DOHH2 (cell line): ENCODE data around the gene PIGM.

ENCODE experiments used
- H3F3A ChIP-seq: fragments of 200-600 bp; sonication (generic), shearing (Covaris generic); 2 replicates; pipeline ENCODE4 v1.6.0; 2016; ENCODE audit warnings: antibody characterized with exemption, mild to moderate bottlenecking; ENCODE audit not compliant: control insufficient read depth, insufficient read depth
- H3K27ac ChIP-seq: fragments of 200-600 bp; sonication (generic); 2 replicates; pipeline ENCODE4 v1.5.1; 2014; ENCODE audit warnings: low read depth, mild to moderate bottlenecking, low read length, moderate library complexity
- H3K27me3 ChIP-seq: fragments of 200-600 bp; sonication (generic); 2 replicates; pipeline ENCODE4 v1.6.1; 2014; ENCODE audit warnings: mild to moderate bottlenecking, low read length, mixed read lengths; ENCODE audit not compliant: control insufficient read depth
- H3K36me3 ChIP-seq: fragments of 200-600 bp; sonication (generic); 2 replicates; pipeline ENCODE4 v1.6.1; 2014; ENCODE audit warnings: mild to moderate bottlenecking, low read length, moderate library complexity, mixed read lengths; ENCODE audit not compliant: control insufficient read depth
- H3K4me1 ChIP-seq: fragments of 200-600 bp; sonication (generic); 2 replicates; pipeline ENCODE4 v1.6.1; 2014; ENCODE audit warnings: mild to moderate bottlenecking, low read length, mixed read lengths; ENCODE audit not compliant: control insufficient read depth
- H3K4me2 ChIP-seq: fragments of 200-600 bp; sonication (generic); 2 replicates; pipeline ENCODE4 v1.6.0; 2014; ENCODE audit warnings: mild to moderate bottlenecking, low read length, moderate library complexity
- H3K4me3 ChIP-seq: fragments of 200-600 bp; sonication (generic); 2 replicates; pipeline ENCODE4 v1.5.1; 2014; ENCODE audit warnings: mild to moderate bottlenecking, low read length, mixed read lengths
- H3K79me2 ChIP-seq: fragments of 200-600 bp; sonication (generic); 2 replicates; pipeline ENCODE4 v1.6.1; 2014; ENCODE audit warnings: mild to moderate bottlenecking, low read length, mixed read lengths; ENCODE audit not compliant: control insufficient read depth
- H3K9me2 ChIP-seq: fragments of 200-600 bp; sonication (generic); replicated peaks from 2 replicates; pipeline ENCODE4 v1.6.1; 2014; ENCODE audit warnings: mild to moderate bottlenecking, low read length, mixed read lengths; ENCODE audit not compliant: control insufficient read depth
- H3K9me3 ChIP-seq: fragments of 200-600 bp; sonication (generic); 2 replicates; pipeline ENCODE4 v1.6.1; 2014; ENCODE audit warnings: antibody characterized with exemption, low read length, mixed read lengths; ENCODE audit not compliant: control insufficient read depth, insufficient read depth
- H4K20me1 ChIP-seq: fragments of 200-600 bp; sonication (generic); 2 replicates; pipeline ENCODE4 v1.6.0; 2014; ENCODE audit warnings: low read depth, mild to moderate bottlenecking, antibody characterized with exemption, low read length, moderate library complexity; ENCODE audit not compliant: control insufficient read depth, insufficient read depth
- CTCF ChIP-seq: fragments of 200-600 bp; sonication (generic); IDR thresholded peaks from one replicate; pipeline ENCODE4 v1.5.1; 2014; ENCODE audit warnings: antibody characterized with exemption, mild to moderate bottlenecking, low read depth, low read length; ENCODE audit not compliant: poor library complexity, severe bottlenecking
- EZH2phosphoT487 ChIP-seq: fragments of 200-600 bp; sonication (generic); IDR thresholded peaks from 2 replicates; pipeline ENCODE4 v1.6.1; 2017; ENCODE audit warnings: borderline replicate concordance, mild to moderate bottlenecking, antibody characterized with exemption, low read length, moderate library complexity, mixed read lengths

Gene PIGM

GRCh38 chr1:160040476-160040875 lies 8.7 kb upstream of the PIGM start:
- H3K27me3 ChIP-seq = peaks cover 3% of the 10 kb centered on the region; the same call in 1 of the 2 replicates
- H3K4me1 ChIP-seq = no peaks in the 10 kb centered on the region
- H3K4me2 ChIP-seq = no peak overlapping the region
- H3K9me3 ChIP-seq = no peaks in the 10 kb centered on the region
- H3K4me3 ChIP-seq = no peak overlapping the region
- no peaks in the 10 kb centered on the region for H3F3A ChIP-seq
- H4K20me1 ChIP-seq = no peaks in the 10 kb centered on the region
- TF ChIP-seq EZH2phosphoT487 (no peak), CTCF (no peak)
- H3K27ac ChIP-seq = no peak overlapping the region
- H3K36me3 ChIP-seq = no peaks in the 10 kb centered on the region
- no peaks in the 10 kb centered on the region for H3K9me2 ChIP-seq
- no peaks in the 10 kb centered on the region for H3K79me2 ChIP-seq

- Histone ChIP-seq H3K9me3 (no peaks in the 10 kb centered on the region), H3K4me1 (peaks cover 32% of the 10 kb centered on the region), H3K27me3 (no peaks in the 10 kb centered on the region), H3F3A (no peaks in the 10 kb centered on the region), H3K27ac (no peak overlapping the region), H3K36me3 (peaks cover 7% of the 10 kb centered on the region; the same call in 1 of the 2 replicates), H3K79me2 (peaks cover 28% of the 10 kb centered on the region), H4K20me1 (no peaks in the 10 kb centered on the region), H3K9me2 (no peaks in the 10 kb centered on the region), H3K4me3 (peak overlapping the region; percentile 83), H3K4me2 (peak overlapping the region; percentile 87)
- TF ChIP-seq CTCF = no peak
- TF ChIP-seq EZH2phosphoT487 = no peak
Measured at GRCh38 chr1:160032165-160032820, 503 bp upstream of the PIGM start.

GRCh38 chr1:160030657-160031364 lies 979 bp downstream of the PIGM start:
- H3K79me2 ChIP-seq = peaks cover 28% of the 10 kb centered on the region
- peak overlapping the region; percentile 87 for H3K4me2 ChIP-seq
- no peaks in the 10 kb centered on the region for H3F3A ChIP-seq
- peak overlapping the region; percentile 83 for H3K4me3 ChIP-seq
- peaks cover 7% of the 10 kb centered on the region; the same call in 1 of the 2 replicates for H3K36me3 ChIP-seq
- H3K27ac ChIP-seq = no peak overlapping the region
- H3K27me3 ChIP-seq = no peaks in the 10 kb centered on the region
- no peaks in the 10 kb centered on the region for H4K20me1 ChIP-seq
- TF ChIP-seq EZH2phosphoT487 = no peak
- no peak for TF ChIP-seq CTCF
- H3K9me3 ChIP-seq = no peaks in the 10 kb centered on the region
- no peaks in the 10 kb centered on the region for H3K9me2 ChIP-seq
- peaks cover 32% of the 10 kb centered on the region for H3K4me1 ChIP-seq
